ENCODE results near the gene MAMDC4. TPM values are rescaled to one million over a fixed set of nuclear protein-coding genes. Genes with fewer than 3 reads are reported as not detected.

The MAMDC4 gene
- polyA plus RNA-seq, 3 donors: 0.07 to 5.2 TPM; not detected in 1

DNA sequence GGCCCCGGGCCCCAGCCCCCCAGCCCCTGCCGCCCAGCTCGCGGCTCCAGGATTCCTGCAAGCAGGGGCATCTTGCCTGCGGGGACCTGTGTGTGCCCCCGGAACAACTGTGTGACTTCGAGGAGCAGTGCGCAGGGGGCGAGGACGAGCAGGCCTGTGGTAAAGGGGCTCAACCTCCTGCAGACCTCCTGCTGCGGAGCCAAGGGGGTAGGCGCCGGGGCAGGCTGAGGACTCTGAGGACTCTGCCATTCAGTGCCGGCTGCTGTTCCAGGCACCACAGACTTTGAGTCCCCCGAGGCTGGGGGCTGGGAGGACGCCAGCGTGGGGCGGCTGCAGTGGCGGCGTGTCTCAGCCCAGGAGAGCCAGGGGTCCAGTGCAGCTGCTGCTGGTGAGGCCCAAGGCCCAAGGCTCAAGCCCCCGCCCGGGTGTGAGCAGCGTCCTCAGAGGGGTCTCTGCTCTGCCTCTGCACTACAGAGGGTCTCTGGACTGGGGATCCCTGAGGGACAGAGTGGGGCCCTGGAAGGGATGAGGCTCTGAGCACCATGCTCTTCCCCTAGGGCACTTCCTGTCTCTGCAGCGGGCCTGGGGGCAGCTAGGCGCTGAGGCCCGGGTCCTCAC, 3.4 kb downstream of the MAMDC4 start:
- intact Hi-C loops (cut with micrococcal nuclease): no loop called here
- H3K27ac Mint-ChIP-seq: no peak overlapping the region
- H3K4me1 ChIP-seq (ENCODE audit: control insufficient read depth in 1 of 2, insufficient read depth in 2 of 2, low read length in 2 of 2): no peaks in the 10 kb centered on the region

GRCh38 chr9:136856079-136856476, 3.9 kb downstream of the MAMDC4 start:
- Mint-ChIP-seq H3K9me3 (no peaks in the 10 kb centered on the region), H3K4me1 (no peaks in the 10 kb centered on the region), H3K27ac (no peak overlapping the region), H3K27me3 (ENCODE audit: low read depth in 3 of 3) (no peaks in the 10 kb centered on the region), H3K36me3 (peaks cover 3 to 8% of the 10 kb centered on the region in 2 donors), H3K4me3 (no peak overlapping the region)
- Histone ChIP-seq H3K79me2 (ENCODE audit: insufficient read depth, low read length) (no peaks in the 10 kb centered on the region), H2AFZ (ENCODE audit: insufficient read depth, low read depth, low read length, poor library complexity, severe bottlenecking) (no peak overlapping the region), H3K27me3 (ENCODE audit: control insufficient read depth in 2 of 2, insufficient read depth in 2 of 2, low read length in 2 of 2) (no peaks in the 10 kb centered on the region), H3K9ac (ENCODE audit: insufficient read depth, low read length, poor library complexity, severe bottlenecking) (no peak overlapping the region), H4K20me1 (ENCODE audit: insufficient read depth, low read length) (peaks cover 23% of the 10 kb centered on the region), H3K4me1 (ENCODE audit: control insufficient read depth in 1 of 2, insufficient read depth in 2 of 2, low read length in 2 of 2) (no peaks in the 10 kb centered on the region), H3K4me3 (replicated peaks in 1 of 3; ENCODE audit: low read depth in 2 of 3, low read length in 3 of 3) (no peak overlapping the region), H3K9me3 (replicated peaks in 1 of 2; ENCODE audit: control insufficient read depth in 1 of 2, insufficient read depth in 1 of 2, low read length in 2 of 2) (no peaks in the 10 kb centered on the region), H3K27ac (ENCODE audit: low read depth in 1 of 2, low read length in 2 of 2) (no peak overlapping the region), H3K4me2 (replicated peaks; ENCODE audit: extremely low read depth, low read length, poor library complexity, severe bottlenecking) (no peak overlapping the region), H3K36me3 (replicated peaks in 1 of 2; ENCODE audit: control insufficient read depth in 1 of 2, insufficient read depth in 2 of 2, low read length in 2 of 2) (peaks cover 7% of the 10 kb centered on the region in 2 donors)
- DNase-seq: no peak
- 76% methylated on average over 10 of the region's 15 CpGs for WGBS (ENCODE audit: insufficient coverage)
- intact Hi-C loops (cut with micrococcal nuclease): no loop called here
- no peak for TF ChIP-seq CTCF (IDR thresholded peaks at IDR 0.05)

More for the DNA sequence above, 3.4 kb downstream of the MAMDC4 start:
- Histone ChIP-seq H4K20me1 (ENCODE audit: insufficient read depth, low read length) (peaks cover 19% of the 10 kb centered on the region), H3K4me3 (replicated peaks in 1 of 3; ENCODE audit: low read depth in 2 of 3, low read length in 3 of 3) (no peak overlapping the region), H3K9me3 (replicated peaks in 1 of 2; ENCODE audit: control insufficient read depth in 1 of 2, insufficient read depth in 1 of 2, low read length in 2 of 2) (no peaks in the 10 kb centered on the region), H3K79me2 (ENCODE audit: insufficient read depth, low read length) (no peaks in the 10 kb centered on the region), H2AFZ (ENCODE audit: insufficient read depth, low read depth, low read length, poor library complexity, severe bottlenecking) (no peak overlapping the region), H3K36me3 (replicated peaks in 1 of 2; ENCODE audit: control insufficient read depth in 1 of 2, insufficient read depth in 2 of 2, low read length in 2 of 2) (peaks cover 2 to 3% of the 10 kb centered on the region in 2 donors), H3K4me2 (replicated peaks; ENCODE audit: extremely low read depth, low read length, poor library complexity, severe bottlenecking) (no peak overlapping the region), H3K27ac (ENCODE audit: low read depth in 1 of 2, low read length in 2 of 2) (no peak overlapping the region), H3K9ac (ENCODE audit: insufficient read depth, low read length, poor library complexity, severe bottlenecking) (no peak overlapping the region), H3K27me3 (ENCODE audit: control insufficient read depth in 2 of 2, insufficient read depth in 2 of 2, low read length in 2 of 2) (no peaks in the 10 kb centered on the region)
- Mint-ChIP-seq H3K9me3 (no peaks in the 10 kb centered on the region), H3K36me3 (peaks cover 2 to 11% of the 10 kb centered on the region in 2 donors), H3K27me3 (ENCODE audit: low read depth in 3 of 3) (no peaks in the 10 kb centered on the region), H3K4me1 (no peaks in the 10 kb centered on the region), H3K4me3 (no peak overlapping the region)
- DNase-seq: no peak
- WGBS (ENCODE audit: insufficient coverage): 88% methylated on average over 20 of the region's 26 CpGs
- TF ChIP-seq CTCF (IDR thresholded peaks at IDR 0.05): no peak

All from CD14-positive monocyte (primary cell).